Placental epithelial cell (primary cell): ENCODE data around the gene GSK3A. TPM values are rescaled to one million over a fixed set of nuclear protein-coding genes. Genes with fewer than 3 reads are reported as not detected.

Experiments
- total RNA-seq: library from RNA; depleted of rRNA; stranded (reverse); fragments of >200 nt; gene quantifications from 2 replicates; pipeline ENCODE4 v1.2.3, GENCODE V29; 2012

GSK3A gene
- total RNA-seq = 17.3 and 26.6 TPM in 2 replicates

GRCh38 chr19:42242512-42243409 is at the start of gene GSK3A:
GSK3A (minus strand) TSS chr19:42242602; CDS start chr19:42242465, 137 bp downstream.

GRCh38 chr19:42268704-42269477 is 26.5 kb upstream of the GSK3A start, which contains the start of gene CIC:
CIC (plus strand) TSS chr19:42269252; CDS start chr19:42271784, 2,532 bp downstream.

GRCh38 chr19:42254850-42255765 is 12.7 kb upstream of the GSK3A start, which contains the start of gene ERF:
ERF (minus strand) TSS chr19:42255128; CDS start chr19:42254999, 129 bp downstream.

GRCh38 chr19:42219812-42220750 is 22.3 kb downstream of the GSK3A start, which contains the start of gene ZNF526:
ZNF526 (plus strand) TSS chr19:42220312; CDS start chr19:42224404, 4,092 bp downstream.

GRCh38 chr19:42217520-42218437 is 24.6 kb downstream of the GSK3A start, which contains the start of gene DEDD2:
DEDD2 (minus strand) TSS chr19:42217677; CDS start chr19:42217007, 670 bp downstream.

Other genes with a start within 250 kb of the GSK3A start
- gene ATP1A3, start 248.4 kb downstream of the GSK3A start, total RNA-seq = 0.11 TPM in 1 of 2 replicates, not detected in the other
- 0.11 TPM in 1 of 2 replicates, not detected in the other for gene GRIK5, start 172.4 kb downstream of the GSK3A start, total RNA-seq
- 19.2 and 28.1 TPM in 2 replicates for gene ZNF574, start 166.4 kb downstream of the GSK3A start, total RNA-seq
- gene POU2F2, start 110.2 kb downstream of the GSK3A start, total RNA-seq = under 0.01 and 0.33 TPM in 2 replicates
- 12.2 and 16.4 TPM in 2 replicates for gene DEDD2, start 24.9 kb downstream of the GSK3A start, total RNA-seq
- 15.7 and 24.3 TPM in 2 replicates for gene ZNF526, start 22.3 kb downstream of the GSK3A start, total RNA-seq
- 13.4 and 19.2 TPM in 2 replicates for gene ERF, start 12.5 kb upstream of the GSK3A start, total RNA-seq
- 26.2 and 27.9 TPM in 2 replicates for gene CIC, start 26.6 kb upstream of the GSK3A start, total RNA-seq
- 0.98 and 1.2 TPM in 2 replicates for gene PRR19, start 59.5 kb upstream of the GSK3A start, total RNA-seq
- gene PAFAH1B3, start 60.0 kb upstream of the GSK3A start, total RNA-seq = 57.3 and 61.4 TPM in 2 replicates
- gene TMEM145, start 70.7 kb upstream of the GSK3A start, total RNA-seq = not detected in 2 replicates
- 35.9 and 41.6 TPM in 2 replicates for gene MEGF8, start 83.0 kb upstream of the GSK3A start, total RNA-seq
- 8.2 TPM in 1 of 2 replicates, not detected in the other for gene CNFN, start 147.7 kb upstream of the GSK3A start, total RNA-seq
- 2.4 and 5.1 TPM in 2 replicates for gene LIPE, start 184.8 kb upstream of the GSK3A start, total RNA-seq
- gene CXCL17, start 200.3 kb upstream of the GSK3A start, total RNA-seq = not detected in 2 replicates